Neural progenitor cell (in vitro differentiated cells): ENCODE measurements around the gene TMEM123.

Source experiments
- CTCF ChIP-seq: fragments of 200-600 bp; sonication (generic); IDR thresholded peaks from 2 replicates; pipeline ENCODE4 v1.5.1; 2017; ENCODE audit warnings: antibody characterized with exemption, mild to moderate bottlenecking
- EZH2 ChIP-seq: fragments of 200-600 bp; sonication (generic); IDR thresholded peaks from 2 replicates; pipeline ENCODE4 v1.6.1; 2017; ENCODE audit warnings: antibody characterized with exemption, mild to moderate bottlenecking, moderate library complexity
- EZH2phosphoT487 ChIP-seq: fragments of 200-600 bp; sonication (generic); IDR thresholded peaks from 2 replicates; pipeline ENCODE4 v1.6.1; 2017; ENCODE audit warnings: antibody characterized with exemption

GRCh38 chr11:102476812-102477211 is 24.2 kb upstream of the TMEM123 start:
- TF ChIP-seq EZH2phosphoT487: no peak
- no peak for TF ChIP-seq CTCF
- no peak for TF ChIP-seq EZH2
